Vagina (tissue), 2 donors: Measurements from ENCODE around the gene SERPINE3.

Source experiments
- POLR2A ChIP-seq, 2 donors: fragments of 450-650 bp; IDR thresholded peaks; one replicate each; pipeline ENCODE4 v1.6.1; 2017; ENCODE audit warnings: antibody characterized with exemption in 2 of 2, mild to moderate bottlenecking in 2 of 2, moderate library complexity in 2 of 2
- TF ChIP-seq, protein P1 (sequence below), 3 experiments: fragments of 450-650 bp in 2 of 3; fragments of 200-600 bp in 1 of 3; sonication (generic) in 1 of 3; IDR thresholded peaks; one replicate each; pipeline ENCODE4 v1.5.1; 2017 to 2019; ENCODE audit warnings: antibody characterized with exemption in 3 of 3, mild to moderate bottlenecking in 2 of 3, moderate library complexity in 2 of 3

DNA sequence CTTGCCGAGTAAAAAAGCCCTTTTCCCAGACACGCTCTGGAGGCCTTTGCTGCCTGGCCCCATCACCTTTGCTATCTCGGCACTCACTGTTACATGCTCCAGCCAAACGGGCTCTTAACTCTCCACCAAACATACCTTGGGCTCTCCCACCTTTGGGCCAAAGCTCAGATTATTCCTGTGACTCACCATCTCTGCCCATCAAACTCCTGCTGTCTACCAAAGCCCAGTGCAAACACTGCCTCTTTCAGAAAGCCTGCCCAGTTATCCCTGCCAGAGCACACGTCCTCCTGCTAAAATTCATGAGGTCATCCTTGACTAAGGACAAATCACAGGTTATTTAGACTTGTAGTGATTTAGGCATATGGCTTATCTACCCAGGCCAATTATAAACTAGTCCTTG, 48.1 kb upstream of the SERPINE3 start:
- TF ChIP-seq, protein P1, sequence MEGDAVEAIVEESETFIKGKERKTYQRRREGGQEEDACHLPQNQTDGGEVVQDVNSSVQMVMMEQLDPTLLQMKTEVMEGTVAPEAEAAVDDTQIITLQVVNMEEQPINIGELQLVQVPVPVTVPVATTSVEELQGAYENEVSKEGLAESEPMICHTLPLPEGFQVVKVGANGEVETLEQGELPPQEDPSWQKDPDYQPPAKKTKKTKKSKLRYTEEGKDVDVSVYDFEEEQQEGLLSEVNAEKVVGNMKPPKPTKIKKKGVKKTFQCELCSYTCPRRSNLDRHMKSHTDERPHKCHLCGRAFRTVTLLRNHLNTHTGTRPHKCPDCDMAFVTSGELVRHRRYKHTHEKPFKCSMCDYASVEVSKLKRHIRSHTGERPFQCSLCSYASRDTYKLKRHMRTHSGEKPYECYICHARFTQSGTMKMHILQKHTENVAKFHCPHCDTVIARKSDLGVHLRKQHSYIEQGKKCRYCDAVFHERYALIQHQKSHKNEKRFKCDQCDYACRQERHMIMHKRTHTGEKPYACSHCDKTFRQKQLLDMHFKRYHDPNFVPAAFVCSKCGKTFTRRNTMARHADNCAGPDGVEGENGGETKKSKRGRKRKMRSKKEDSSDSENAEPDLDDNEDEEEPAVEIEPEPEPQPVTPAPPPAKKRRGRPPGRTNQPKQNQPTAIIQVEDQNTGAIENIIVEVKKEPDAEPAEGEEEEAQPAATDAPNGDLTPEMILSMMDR (IDR thresholded peaks at IDR 0.05), result no peak
- no peak for TF ChIP-seq POLR2A (IDR thresholded peaks at IDR 0.05)
